T47D (cell line): ENCODE measurements around the gene ADM2.

Experiments
- DNase-seq, 2 experiments: peaks; one replicate each; pipeline versions ENCODE4 v3.0.0 to v3.0.0-alpha.2; 2011 to 2012; ENCODE audit warnings: low read depth in 1 of 2, low spot score in 1 of 2
- JUND ChIP-seq: IDR thresholded peaks from 2 replicates; pipeline ENCODE4 v1.6.1; 2012; ENCODE audit warnings: low read depth
- in situ Hi-C: cut with HindIII; loops from 2 replicates; pipeline ENCODE4 v1.10.0; 2016; ENCODE audit warnings: low sequenced_read_pairs, low pct_unique_long_range_greater_than_20kb

The ADM2 gene

DNA sequence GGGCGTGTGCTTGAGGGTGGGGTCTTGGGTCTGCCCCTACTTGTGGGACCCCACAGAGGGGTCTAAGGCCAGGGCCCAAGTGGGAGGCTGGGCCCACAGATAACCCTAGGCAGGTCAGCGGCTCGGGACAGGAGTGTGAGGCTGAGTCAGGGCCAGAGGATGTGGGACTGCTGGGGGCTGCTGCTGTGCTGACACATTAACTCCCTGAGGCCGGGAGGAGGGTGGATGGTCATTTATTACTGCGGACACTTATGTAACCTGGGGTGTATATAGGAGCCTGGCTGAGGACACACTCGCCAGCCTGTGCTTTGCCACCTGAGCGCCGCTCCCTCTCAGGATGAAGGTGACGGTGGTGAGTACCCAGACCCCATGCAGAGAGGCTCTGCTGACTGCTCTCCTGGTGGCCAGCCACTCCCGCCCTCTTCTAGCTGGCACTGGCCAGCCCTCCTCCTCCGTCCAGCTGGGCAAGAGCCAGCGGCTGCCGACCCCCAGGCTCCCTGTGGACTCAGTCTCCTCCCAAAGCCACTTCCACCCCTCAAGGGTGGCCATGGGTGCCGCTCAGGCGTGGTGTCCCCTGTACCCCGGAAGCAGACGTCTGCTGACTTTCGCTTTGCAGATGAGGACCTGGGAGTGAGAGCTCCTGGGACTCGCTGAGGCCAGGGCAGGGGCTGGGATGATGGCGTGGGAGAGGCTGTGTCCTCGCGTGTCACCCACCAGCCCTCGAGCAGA lies 5.4 kb downstream of the ADM2 start, which contains the start of gene MIOX:
Gene MIOX (plus strand): TSS at position 299 of the 729 bp plus-strand sequence. CDS start 39 bp downstream, at position 338.
- in situ Hi-C loops: no loop called here
- TF ChIP-seq JUND: no peak
- no peak for DNase-seq

DNA sequence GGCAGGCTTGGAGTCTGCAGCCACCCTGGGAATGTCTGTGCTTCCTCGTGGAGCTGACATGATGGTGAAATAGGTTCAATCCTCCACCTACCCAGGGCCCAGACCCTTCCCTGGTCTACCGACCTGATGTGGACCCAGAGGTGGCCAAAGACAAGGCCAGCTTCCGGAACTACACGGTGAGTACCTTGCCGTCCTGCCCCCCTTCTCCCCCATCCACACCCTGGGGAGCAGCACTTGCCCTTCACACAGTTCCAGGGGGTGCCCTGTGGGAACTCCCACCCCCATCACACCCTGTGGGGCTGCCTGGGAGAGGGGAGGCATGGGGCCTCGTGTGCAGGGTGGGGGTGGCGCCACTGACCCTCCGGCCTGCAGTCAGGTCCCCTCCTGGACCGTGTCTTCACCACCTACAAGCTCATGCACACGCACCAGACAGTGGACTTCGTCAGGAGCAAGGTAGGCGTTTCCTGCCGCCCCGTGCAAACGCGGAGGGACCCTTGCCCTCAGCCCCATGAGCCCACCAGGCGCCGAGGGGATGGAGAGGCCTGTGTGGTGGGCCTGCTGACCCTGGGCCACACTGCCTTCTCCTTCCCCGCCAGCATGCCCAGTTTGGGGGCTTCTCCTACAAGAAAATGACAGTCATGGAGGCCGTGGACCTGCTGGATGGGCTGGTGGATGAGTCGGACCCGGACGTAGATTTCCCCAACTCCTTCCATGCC lies 6.1 kb downstream of the ADM2 start:
- no peak for TF ChIP-seq JUND
- in situ Hi-C loops: no loop called here
- DNase-seq: no peak

DNA sequence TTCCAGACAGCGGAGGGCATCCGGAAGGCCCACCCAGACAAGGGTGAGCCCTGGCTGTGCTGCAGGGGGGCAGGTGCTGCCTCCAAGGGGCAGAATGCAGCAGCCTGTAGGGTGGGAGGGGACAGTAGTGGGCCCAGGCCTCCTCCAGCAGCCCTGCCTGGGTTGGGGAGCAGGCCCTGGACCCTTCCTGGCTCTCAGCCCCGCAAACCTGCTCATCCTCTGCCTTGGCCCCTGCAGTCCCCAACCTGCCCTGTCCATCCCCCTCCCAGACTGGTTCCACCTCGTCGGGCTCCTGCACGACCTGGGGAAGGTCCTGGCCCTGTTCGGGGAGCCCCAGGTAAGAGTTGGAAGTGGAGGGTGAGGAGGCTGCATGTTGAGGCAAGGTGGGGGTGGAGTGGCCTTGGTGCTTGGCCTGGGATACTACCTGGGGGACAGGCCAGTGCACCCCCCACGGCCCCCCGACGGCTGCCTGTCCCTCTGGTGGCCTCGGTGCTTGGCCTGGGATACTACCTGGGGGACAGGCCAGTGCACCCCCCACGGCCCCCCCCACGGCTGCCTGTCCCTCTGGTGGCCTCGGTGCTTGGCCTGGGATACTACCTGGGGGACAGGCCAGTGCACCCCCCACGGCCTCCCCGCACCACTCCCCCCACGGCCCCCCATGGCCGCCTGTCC lies 6.8 kb downstream of the ADM2 start:
- TF ChIP-seq JUND: no peak
- in situ Hi-C loops: no loop called here
- DNase-seq: no peak

DNA sequence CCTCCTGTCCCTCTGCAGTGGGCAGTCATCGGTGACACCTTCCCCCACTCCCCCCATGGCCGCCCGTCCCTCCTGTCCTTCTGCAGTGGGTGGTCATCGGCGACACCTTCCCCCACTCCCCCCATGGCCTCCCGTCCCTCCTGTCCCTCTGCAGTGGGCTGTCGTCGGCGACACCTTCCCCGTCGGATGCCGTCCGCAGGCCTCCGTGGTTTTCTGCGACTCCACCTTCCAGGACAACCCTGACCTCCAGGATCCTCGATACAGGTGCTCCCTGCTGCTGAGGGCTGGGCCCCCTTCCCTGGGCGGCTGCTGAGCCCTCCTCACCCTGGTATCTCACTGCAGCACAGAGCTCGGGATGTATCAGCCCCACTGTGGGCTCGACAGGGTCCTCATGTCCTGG lies 7.5 kb downstream of the ADM2 start:
- no peak for TF ChIP-seq JUND
- in situ Hi-C loops: no loop called here
- DNase-seq: no peak

DNA sequence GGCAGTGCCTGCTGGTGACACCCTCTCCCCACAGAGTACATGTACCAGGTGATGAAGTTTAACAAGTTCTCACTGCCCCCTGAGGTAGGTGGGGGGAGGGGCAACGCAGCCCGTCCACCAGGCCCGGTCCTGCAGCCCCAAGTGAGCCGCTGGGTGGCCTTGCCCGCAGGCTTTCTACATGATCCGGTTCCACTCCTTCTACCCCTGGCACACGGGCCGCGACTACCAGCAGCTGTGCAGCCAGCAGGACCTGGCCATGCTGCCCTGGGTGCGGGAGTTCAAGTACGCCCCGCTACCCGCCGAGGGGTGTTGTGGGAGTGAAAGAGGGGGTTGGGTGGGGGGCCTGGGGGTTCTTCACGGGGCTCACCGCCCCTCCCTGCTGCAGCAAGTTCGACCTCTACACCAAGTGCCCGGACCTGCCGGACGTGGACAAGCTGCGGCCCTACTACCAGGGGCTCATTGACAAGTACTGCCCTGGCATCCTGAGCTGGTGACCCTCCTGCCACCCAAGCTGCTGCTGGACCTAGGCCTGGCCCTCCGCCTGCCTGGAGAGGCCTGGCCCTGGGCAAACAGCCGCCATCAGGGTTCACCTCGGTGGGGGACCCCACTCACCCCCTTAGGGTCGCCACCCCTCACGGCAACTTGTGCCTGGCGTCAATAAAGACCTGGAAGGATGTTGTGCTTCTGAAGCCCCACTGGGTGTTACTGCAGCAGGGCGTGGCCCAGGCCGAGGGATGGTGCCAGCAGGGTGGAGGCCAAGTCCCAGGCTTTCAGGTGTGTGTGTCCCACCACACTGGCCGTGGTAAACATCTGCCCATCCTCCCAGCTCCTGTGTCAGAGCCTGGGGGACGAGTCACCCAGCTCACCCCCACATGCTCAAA lies 8.3 kb downstream of the ADM2 start:
- TF ChIP-seq JUND: no peak
- DNase-seq: no peak
- in situ Hi-C loops: no loop called here

DNA sequence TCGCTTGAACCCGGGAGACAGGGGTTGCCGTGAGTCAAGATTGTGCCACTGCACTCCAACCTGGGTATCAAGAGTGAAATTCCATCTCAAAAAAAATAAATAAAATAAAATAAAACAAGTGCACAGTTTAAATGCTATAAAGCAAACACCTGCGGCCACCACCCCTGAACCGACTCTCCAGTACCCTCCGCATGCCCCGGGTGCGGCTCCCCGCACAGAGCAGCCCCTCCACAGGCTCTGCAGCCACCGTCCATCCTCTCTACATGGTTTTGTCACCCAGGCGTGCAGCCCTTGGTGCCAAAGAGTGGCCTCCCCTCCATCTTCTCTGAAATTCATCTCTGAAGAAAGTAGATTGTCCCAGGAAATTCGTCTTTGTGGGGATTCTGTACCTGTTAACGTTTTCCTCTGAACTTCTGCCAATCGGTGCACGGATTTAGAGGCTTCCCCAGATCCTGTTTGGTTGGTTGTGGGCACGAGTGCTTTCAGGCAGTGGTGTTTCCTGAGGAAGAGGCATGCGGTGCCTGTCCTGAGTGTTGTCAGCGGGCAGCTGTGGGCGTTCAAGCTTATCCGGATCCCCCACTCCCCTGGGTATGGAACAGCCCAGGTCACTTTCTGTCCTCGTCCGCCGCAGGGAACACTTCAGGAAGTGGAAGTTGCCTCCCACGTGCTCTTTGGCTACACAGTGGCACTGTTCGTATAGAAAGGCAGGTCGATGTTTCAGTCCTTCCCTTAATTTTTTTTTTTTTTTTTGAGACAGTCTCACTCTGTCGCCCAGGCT lies 9.4 kb downstream of the ADM2 start:
- no peak for TF ChIP-seq JUND
- in situ Hi-C loops: no loop called here
- no peak for DNase-seq

DNA sequence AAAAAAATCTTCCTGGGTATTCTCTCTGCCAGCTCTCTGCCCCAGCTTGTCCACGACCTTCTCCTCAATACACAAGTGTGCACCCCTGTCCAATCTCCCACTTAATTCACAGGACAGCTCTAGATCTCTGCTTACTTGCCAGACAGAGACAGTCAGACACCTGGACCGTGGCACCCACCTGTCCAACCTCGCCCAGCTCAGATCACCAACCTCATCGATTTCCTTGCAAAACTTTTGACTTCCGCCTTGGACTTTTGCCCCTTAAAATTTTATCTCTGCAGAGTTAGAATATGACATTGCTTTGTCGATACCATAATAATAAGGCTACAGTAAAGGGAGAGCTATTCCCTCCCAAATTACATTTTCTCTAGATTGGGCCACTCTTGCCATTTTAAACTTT lies 15.8 kb downstream of the ADM2 start:
- DNase-seq: no peak
- TF ChIP-seq JUND: no peak
- in situ Hi-C loops: no loop called here

DNA sequence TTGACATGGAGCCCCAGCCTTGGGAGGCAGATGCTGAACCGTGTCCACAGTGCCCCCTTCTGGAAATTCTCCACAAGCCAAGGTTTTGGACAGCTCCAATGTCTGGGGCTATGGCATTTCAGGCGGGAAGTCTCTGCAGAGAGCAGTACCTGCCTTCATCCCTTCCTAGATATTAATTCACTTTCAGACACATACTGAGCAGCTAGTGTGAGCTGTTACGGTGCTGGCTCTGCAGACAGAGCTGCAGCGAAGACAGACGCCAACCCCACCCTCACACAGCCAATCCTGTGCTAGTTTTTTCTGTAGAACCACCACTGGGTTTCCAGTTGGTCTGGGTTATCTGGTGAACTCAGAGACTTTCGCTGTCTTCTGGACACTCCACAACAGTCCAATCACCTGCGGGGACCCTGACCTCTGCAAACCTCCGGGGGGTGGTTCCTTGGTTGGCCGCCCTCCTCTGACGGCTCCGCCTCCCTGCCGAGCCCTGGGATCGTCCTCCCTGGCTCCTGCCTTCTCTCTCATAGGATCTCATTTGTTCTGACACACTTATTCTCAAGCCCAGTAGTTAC lies 17.1 kb downstream of the ADM2 start:
- in situ Hi-C loops: no loop called here
- no peak for TF ChIP-seq JUND
- DNase-seq: peak in 1 of 2 experiments; percentile 78

DNA sequence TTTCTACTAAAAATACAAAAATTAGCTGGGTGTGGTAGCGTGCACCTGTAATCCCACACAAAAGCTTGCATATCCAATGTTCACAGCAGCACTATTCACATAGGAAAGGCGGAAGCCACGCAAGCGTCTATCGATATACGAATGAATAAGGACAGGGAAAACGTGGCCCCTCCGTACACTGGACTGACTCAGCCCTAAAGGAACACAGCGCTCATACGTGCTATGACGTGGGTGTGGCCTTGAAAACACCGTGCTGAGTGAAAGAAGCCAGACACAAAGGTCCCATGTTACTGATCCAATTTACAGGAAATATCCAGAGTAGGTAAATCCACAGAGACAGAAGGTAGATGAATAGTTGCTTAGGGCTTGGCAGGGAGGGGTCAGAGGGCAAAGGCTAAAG lies 19.1 kb downstream of the ADM2 start:
- no peak for DNase-seq
- in situ Hi-C loops: no loop called here
- TF ChIP-seq JUND: no peak

DNA sequence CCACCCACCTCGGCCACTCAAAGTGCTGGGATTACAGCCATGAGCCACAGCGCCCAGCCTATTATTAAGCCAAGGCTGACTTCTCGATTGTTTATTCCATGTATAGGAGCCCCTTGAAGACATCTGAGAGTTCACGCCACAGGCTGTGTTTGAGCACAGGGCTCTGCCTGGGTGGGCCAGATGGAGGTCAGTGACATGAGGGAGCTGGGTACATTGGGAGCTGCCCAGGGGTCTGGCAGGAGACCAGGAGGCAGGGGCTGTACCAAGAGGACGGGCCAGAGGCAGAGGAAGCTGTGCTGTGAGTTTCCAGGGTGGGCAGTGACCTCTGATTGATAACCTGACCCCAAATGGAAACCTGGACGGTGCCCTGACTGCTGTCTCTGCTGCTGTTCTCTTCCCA lies 20.8 kb downstream of the ADM2 start:
- no peak for DNase-seq
- in situ Hi-C loops: no loop called here
- TF ChIP-seq JUND: no peak
